ENCODE data around the gene DTWD1.

DTWD1 gene

DNA sequence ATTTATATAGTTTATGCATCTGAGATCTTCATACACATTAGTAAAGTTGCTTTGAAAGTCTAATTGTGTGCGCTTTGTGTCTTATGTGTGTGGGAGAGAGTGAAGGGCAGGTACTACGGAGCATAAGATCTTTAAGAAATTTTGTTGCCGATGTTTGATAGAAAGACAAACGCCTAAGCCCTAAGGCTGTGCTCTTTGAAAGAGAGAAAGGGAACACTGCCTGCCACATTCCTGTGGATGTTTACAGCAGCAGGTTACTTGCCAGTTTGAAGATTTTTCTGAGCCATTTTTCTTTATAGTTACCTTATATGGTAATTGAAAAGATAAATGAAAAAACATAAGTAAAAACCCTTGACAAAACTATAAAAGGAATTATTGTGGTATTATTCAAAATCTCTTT, 17.0 kb downstream of the DTWD1 start:
- H3K4me1 ChIP-seq (ENCODE audit: control insufficient read depth, insufficient read depth, low read length): no peaks in the 10 kb centered on the region
- H3K36me3 ChIP-seq (ENCODE audit: control insufficient read depth in 2 of 2, insufficient read depth in 1 of 2, low read length in 2 of 2): peaks cover 4 to 7% of the 10 kb centered on the region in 2 experiments; a peak in 2 of 3 replicates
- ChIA-PET CTCF (no interaction called here), POLR2A (no interaction called here)
- H3K4me3 ChIP-seq (ENCODE audit: low read depth, low read length): no peak overlapping the region
- TF ChIP-seq ZNF76 (tag by site-specific recombination; IDR thresholded peaks at IDR 0.05; ENCODE audit: borderline replicate concordance, low read depth): no peak
- no peak overlapping the region for H3K27ac ChIP-seq (ENCODE audit: extremely low read depth, low read depth, low read length)
- no peaks in the 10 kb centered on the region for H3K9me3 ChIP-seq (ENCODE audit: control insufficient read depth, insufficient read depth, low read depth, low read length)

DNA sequence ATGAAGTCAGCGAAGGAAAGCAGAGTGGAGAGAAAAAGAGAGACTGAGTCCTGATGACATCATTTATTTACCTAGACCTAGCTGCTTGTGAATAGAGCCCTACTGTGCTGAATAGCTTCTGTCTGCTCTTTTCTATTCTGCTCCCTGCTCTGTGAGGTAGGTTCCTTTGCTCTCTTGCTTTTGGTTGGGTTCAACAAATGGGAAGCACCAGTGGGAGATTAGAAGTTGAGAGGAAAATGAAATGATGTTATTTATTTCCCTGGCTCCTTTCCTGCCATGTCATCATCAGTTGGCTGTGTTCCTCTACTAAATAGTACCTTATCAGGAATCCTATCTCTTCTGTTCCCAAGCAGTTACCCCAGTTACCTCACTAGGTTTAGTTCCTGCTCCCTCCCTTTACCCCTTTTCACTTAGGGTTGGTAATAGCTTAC, 23.5 kb downstream of the DTWD1 start:
- Histone ChIP-seq H3K36me3 (ENCODE audit: control insufficient read depth in 2 of 2, insufficient read depth in 1 of 2, low read length in 2 of 2) (no peaks in the 10 kb centered on the region), H3K4me3 (ENCODE audit: low read depth, low read length) (no peak overlapping the region), H3K9me3 (ENCODE audit: control insufficient read depth, insufficient read depth, low read depth, low read length) (no peaks in the 10 kb centered on the region), H3K4me1 (ENCODE audit: control insufficient read depth, insufficient read depth, low read length) (no peaks in the 10 kb centered on the region), H3K27ac (ENCODE audit: extremely low read depth, low read depth, low read length) (no peak overlapping the region)
- POLR2A ChIA-PET: interaction anchor here (0.5 kb wide), 1 partner anchor 23 kb away, joined by 4 read pairs; the partner anchor contains the start of gene DTWD1
- TF ChIP-seq, protein P1, sequence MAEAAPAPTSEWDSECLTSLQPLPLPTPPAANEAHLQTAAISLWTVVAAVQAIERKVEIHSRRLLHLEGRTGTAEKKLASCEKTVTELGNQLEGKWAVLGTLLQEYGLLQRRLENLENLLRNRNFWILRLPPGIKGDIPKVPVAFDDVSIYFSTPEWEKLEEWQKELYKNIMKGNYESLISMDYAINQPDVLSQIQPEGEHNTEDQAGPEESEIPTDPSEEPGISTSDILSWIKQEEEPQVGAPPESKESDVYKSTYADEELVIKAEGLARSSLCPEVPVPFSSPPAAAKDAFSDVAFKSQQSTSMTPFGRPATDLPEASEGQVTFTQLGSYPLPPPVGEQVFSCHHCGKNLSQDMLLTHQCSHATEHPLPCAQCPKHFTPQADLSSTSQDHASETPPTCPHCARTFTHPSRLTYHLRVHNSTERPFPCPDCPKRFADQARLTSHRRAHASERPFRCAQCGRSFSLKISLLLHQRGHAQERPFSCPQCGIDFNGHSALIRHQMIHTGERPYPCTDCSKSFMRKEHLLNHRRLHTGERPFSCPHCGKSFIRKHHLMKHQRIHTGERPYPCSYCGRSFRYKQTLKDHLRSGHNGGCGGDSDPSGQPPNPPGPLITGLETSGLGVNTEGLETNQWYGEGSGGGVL (tag by site-specific recombination; IDR thresholded peaks at IDR 0.05): peak; percentile 24; the same call in 1 of the 2 replicates
- TF ChIP-seq ZNF366 (tag by site-specific recombination; conservative IDR thresholded peaks at IDR 0.05) (no peak), ZNF140 (tag by site-specific recombination; IDR thresholded peaks at IDR 0.05) (peak; percentile 18; the same call in 1 of the 2 replicates)
- TF ChIP-seq, protein P2, sequence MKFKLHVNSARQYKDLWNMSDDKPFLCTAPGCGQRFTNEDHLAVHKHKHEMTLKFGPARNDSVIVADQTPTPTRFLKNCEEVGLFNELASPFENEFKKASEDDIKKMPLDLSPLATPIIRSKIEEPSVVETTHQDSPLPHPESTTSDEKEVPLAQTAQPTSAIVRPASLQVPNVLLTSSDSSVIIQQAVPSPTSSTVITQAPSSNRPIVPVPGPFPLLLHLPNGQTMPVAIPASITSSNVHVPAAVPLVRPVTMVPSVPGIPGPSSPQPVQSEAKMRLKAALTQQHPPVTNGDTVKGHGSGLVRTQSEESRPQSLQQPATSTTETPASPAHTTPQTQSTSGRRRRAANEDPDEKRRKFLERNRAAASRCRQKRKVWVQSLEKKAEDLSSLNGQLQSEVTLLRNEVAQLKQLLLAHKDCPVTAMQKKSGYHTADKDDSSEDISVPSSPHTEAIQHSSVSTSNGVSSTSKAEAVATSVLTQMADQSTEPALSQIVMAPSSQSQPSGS (tag by site-specific recombination; IDR thresholded peaks at IDR 0.05; ENCODE audit: low read depth): peak; percentile 58
- CTCF ChIA-PET: interaction anchor here (0.7 kb wide), 1 partner anchor 313 kb away, joined by 3 read pairs; no protein-coding TSS in a partner anchor

DNA sequence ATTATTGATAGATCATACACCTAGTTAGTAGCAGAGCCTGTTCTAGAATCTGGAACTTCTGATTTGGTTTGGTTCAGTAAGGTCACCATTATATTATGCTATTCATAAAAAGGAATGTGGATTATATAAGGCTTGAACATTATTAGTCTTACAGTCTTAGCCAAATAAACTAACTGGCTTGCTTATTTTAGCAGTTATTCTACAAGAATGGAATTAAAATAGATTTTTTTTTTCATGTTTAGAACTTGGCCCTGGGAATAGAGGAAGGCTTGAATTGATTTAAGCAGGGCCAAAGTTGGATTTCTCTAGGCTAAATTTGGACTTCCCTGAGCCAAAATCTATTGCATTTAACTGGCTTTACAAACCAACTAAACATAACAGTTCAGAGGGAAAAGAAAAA, 24.4 kb downstream of the DTWD1 start:
- Histone ChIP-seq H3K27ac (ENCODE audit: extremely low read depth, low read depth, low read length) (no peak overlapping the region), H3K9me3 (ENCODE audit: control insufficient read depth, insufficient read depth, low read depth, low read length) (no peaks in the 10 kb centered on the region), H3K4me1 (ENCODE audit: control insufficient read depth, insufficient read depth, low read length) (no peaks in the 10 kb centered on the region), H3K36me3 (ENCODE audit: control insufficient read depth in 2 of 2, insufficient read depth in 1 of 2, low read length in 2 of 2) (no peaks in the 10 kb centered on the region), H3K4me3 (ENCODE audit: low read depth, low read length) (no peak overlapping the region)
- CTCF ChIA-PET: no interaction called here
- POLR2A ChIA-PET: interaction anchor here (0.5 kb wide), 1 partner anchor 24 kb away, joined by 4 read pairs; the partner anchor contains the start of gene DTWD1
- TF ChIP-seq SCRT2 (tag by site-specific recombination; IDR thresholded peaks at IDR 0.05): no peak
- TF ChIP-seq ZNF626 (tag by site-specific recombination; IDR thresholded peaks at IDR 0.05): no peak
- TF ChIP-seq GLI2 (tag by site-specific recombination; IDR thresholded peaks at IDR 0.05; ENCODE audit: borderline replicate concordance, low read depth): no peak
- no peak for TF ChIP-seq ZNF791 (tag by site-specific recombination; IDR thresholded peaks at IDR 0.05)
- no peak for TF ChIP-seq HOXA7 (CRISPR knock-in tag; IDR thresholded peaks at IDR 0.05; ENCODE audit: borderline replicate concordance)
- TF ChIP-seq, protein P3, sequence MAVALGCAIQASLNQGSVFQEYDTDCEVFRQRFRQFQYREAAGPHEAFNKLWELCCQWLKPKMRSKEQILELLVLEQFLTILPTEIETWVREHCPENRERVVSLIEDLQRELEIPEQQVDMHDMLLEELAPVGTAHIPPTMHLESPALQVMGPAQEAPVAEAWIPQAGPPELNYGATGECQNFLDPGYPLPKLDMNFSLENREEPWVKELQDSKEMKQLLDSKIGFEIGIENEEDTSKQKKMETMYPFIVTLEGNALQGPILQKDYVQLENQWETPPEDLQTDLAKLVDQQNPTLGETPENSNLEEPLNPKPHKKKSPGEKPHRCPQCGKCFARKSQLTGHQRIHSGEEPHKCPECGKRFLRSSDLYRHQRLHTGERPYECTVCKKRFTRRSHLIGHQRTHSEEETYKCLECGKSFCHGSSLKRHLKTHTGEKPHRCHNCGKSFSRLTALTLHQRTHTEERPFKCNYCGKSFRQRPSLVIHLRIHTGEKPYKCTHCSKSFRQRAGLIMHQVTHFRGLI (tag by site-specific recombination; IDR thresholded peaks at IDR 0.05): no peak
- no peak for TF ChIP-seq GLIS2 (tag by site-specific recombination; IDR thresholded peaks at IDR 0.05)
- TF ChIP-seq, protein P4, sequence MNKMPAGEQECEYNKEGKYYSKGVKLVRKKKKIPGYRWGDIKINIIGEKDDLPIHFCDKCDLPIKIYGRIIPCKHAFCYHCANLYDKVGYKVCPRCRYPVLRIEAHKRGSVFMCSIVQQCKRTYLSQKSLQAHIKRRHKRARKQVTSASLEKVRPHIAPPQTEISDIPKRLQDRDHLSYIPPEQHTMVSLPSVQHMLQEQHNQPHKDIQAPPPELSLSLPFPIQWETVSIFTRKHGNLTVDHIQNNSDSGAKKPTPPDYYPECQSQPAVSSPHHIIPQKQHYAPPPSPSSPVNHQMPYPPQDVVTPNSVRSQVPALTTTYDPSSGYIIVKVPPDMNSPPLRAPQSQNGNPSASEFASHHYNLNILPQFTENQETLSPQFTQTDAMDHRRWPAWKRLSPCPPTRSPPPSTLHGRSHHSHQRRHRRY (tag by site-specific recombination; IDR thresholded peaks at IDR 0.05): no peak
- TF ChIP-seq, protein P5, sequence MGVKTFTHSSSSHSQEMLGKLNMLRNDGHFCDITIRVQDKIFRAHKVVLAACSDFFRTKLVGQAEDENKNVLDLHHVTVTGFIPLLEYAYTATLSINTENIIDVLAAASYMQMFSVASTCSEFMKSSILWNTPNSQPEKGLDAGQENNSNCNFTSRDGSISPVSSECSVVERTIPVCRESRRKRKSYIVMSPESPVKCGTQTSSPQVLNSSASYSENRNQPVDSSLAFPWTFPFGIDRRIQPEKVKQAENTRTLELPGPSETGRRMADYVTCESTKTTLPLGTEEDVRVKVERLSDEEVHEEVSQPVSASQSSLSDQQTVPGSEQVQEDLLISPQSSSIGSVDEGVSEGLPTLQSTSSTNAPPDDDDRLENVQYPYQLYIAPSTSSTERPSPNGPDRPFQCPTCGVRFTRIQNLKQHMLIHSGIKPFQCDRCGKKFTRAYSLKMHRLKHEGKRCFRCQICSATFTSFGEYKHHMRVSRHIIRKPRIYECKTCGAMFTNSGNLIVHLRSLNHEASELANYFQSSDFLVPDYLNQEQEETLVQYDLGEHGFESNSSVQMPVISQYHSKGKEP (tag by site-specific recombination; IDR thresholded peaks at IDR 0.05): no peak
- no peak for TF ChIP-seq ZNF302 (tag by site-specific recombination; IDR thresholded peaks at IDR 0.05; ENCODE audit: low read depth)
- no peak for TF ChIP-seq ZNF837 (tag by site-specific recombination; IDR thresholded peaks at IDR 0.05)
- TF ChIP-seq, protein P6, sequence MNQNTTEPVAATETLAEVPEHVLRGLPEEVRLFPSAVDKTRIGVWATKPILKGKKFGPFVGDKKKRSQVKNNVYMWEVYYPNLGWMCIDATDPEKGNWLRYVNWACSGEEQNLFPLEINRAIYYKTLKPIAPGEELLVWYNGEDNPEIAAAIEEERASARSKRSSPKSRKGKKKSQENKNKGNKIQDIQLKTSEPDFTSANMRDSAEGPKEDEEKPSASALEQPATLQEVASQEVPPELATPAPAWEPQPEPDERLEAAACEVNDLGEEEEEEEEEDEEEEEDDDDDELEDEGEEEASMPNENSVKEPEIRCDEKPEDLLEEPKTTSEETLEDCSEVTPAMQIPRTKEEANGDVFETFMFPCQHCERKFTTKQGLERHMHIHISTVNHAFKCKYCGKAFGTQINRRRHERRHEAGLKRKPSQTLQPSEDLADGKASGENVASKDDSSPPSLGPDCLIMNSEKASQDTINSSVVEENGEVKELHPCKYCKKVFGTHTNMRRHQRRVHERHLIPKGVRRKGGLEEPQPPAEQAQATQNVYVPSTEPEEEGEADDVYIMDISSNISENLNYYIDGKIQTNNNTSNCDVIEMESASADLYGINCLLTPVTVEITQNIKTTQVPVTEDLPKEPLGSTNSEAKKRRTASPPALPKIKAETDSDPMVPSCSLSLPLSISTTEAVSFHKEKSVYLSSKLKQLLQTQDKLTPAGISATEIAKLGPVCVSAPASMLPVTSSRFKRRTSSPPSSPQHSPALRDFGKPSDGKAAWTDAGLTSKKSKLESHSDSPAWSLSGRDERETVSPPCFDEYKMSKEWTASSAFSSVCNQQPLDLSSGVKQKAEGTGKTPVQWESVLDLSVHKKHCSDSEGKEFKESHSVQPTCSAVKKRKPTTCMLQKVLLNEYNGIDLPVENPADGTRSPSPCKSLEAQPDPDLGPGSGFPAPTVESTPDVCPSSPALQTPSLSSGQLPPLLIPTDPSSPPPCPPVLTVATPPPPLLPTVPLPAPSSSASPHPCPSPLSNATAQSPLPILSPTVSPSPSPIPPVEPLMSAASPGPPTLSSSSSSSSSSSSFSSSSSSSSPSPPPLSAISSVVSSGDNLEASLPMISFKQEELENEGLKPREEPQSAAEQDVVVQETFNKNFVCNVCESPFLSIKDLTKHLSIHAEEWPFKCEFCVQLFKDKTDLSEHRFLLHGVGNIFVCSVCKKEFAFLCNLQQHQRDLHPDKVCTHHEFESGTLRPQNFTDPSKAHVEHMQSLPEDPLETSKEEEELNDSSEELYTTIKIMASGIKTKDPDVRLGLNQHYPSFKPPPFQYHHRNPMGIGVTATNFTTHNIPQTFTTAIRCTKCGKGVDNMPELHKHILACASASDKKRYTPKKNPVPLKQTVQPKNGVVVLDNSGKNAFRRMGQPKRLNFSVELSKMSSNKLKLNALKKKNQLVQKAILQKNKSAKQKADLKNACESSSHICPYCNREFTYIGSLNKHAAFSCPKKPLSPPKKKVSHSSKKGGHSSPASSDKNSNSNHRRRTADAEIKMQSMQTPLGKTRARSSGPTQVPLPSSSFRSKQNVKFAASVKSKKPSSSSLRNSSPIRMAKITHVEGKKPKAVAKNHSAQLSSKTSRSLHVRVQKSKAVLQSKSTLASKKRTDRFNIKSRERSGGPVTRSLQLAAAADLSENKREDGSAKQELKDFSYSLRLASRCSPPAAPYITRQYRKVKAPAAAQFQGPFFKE (tag by site-specific recombination; IDR thresholded peaks at IDR 0.05; ENCODE audit: borderline replicate concordance): no peak

All from HEK293 (cell line).